GM19463 (cell line): ENCODE measurements around the gene CTNNA3.

Source experiments
- ATAC-seq: cut with Tn5 transposase; IDR thresholded peaks from one replicate; pipeline ENCODE4 v1.9.1; 2021; ENCODE audit warnings: mild to moderate bottlenecking, moderate library complexity; ENCODE audit not compliant: unreplicated experiment

Gene CTNNA3

DNA sequence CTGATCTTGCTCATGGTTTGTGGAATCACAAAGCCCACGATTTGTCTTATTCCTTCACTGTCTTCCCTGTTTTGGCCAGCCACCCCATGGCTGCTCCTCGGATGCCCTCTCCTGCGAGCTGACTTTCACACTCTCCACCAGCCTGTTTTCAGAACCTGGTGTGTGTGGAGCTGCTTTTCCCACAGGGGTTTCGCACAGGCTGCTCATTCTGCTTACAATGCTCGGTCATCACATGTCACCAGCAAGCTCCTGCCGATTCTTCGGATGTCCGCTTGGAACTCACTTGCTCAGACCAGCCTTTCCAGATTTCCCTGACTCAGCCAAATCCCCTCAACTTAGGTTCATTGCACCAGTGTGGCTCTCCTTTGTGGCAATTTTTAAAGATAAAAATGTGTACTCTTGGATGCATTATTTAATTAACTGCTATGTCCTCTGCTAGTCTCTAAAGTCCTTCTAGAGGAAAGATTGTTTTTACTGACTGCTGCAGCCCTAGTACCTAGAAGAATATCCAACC is 1788.7 kb downstream of the CTNNA3 start:
- no peak for ATAC-seq

DNA sequence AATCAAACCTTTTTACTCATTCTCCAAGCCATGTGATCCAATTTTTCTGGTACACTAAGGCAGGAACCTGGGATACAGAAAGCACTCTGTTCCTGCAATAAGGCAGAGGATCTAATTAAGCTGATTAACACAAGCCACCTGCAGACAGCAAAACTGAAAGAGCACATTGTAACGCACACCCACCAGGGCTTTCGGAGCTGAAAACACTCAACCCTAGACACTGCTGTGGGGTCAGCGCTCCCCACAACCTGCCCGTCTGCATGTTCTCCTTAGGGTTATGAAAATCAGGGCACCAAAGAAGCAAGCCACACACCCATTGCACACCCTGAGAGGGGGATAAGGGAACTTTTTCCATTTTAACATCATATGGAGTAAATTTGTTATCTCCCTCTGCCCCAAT is 1792.4 kb downstream of the CTNNA3 start:
- ATAC-seq = no peak

DNA sequence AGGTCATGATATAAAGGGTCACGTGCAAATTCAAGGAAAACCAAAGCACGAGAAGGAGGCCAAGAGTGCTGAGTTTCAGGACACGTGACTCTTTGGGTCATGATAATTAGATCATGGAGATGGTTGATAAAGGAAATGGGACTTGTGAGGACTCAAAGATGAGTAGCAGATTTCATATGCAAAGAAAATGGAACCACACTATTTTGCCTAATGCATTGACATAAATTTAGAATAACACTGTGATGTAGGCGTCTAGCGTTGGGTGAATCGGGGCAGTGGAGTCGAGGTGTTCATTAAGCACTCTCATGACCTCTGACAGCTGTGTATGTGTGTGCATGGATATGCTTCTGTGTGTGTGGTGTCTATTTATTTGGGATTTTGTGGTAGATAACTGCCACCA is 1795.7 kb downstream of the CTNNA3 start:
- no peak for ATAC-seq

DNA sequence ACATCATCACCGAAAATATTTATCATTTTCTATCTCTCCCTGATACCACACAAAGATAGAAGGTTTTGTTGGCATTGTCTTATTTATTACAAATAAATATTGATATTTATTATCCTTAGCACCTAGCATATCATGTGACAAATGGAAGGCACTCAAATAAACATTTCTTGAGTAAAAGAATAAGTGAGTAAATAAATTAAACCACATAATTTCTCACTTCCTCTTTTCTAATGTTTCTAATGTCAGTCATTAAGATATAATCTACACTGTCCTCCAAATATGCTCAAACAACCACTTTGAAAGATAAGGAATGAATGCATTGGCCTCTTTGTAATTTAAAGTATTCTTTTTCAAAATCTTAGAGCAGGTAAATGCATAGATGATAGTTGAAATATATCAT is 1797.9 kb downstream of the CTNNA3 start:
- no peak for ATAC-seq

DNA sequence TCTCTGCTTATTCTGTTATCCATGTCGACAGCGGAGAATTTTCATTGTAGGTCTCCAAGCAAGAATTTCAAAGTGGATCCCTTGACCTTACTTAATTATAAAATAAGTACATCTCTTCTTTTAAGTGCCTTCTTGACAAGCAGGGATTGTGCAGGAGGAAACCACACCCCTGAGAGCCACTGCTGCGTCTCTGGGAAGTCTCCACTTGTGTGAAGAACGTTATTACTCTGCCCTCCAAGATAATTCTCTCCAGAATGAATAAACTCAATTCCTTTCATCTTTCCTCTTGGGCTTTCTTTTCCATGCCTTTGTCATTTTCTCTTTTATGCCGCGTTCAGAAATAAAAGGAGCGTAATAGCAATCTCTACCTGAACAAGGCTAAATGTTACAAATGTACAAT is 1801.0 kb downstream of the CTNNA3 start:
- ATAC-seq = no peak

DNA sequence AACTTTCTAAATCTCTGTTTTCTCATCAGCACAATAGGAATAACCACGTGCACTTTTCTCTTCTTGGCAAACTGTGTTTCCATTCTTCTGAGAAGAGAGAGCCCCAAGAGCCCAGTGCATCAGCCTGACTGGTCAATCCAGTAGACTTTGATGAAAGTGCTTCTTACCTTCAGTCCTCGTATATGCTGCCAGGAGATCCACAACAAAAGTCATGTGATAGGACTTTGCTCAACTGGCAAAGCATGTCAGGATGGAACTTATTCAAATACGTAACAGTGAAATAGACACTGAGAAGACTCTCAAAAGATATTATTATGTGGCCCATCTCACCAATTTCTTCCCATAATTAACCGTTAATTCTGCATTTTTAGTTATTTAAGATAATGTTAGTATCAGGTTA is 1801.6 kb downstream of the CTNNA3 start:
- no peak for ATAC-seq

DNA sequence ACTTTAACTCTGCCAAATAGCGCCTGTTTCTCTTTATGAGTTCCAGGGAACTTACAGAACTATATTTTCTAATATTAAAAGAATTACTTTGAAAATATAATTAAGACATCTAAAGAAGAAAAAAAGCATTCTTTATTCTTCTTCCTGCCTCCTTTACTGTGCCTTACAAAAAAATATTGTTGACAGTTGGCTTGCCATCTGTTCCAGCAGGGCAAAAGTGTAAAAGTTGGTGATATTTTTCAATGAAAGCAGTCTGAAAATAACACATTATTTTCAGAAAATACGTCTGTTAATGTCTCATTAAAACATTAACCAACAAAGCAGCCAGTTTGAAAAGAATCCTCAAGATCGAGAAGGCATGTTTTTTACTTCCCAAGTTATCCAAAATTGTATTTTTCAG is 1802.3 kb downstream of the CTNNA3 start:
- no peak for ATAC-seq

DNA sequence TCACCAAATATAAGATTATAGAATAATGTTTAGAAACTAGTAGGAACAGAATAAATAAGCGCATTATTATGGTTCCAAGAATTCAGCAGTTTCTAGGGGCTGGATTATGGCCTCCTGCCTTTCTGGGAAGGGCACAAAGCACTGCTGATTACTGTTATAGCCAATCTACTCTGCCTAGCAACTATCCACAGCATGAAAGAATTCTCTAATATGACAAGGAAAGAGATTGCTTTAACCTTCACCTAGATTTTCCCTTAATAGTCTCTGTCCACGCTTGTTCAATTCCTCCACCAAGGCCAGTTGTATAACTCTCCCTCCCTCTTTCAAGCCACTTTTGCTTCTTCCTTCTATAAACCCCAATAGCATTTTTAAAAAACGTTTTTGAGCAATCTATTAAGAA is 1803.7 kb downstream of the CTNNA3 start:
- no peak for ATAC-seq

DNA sequence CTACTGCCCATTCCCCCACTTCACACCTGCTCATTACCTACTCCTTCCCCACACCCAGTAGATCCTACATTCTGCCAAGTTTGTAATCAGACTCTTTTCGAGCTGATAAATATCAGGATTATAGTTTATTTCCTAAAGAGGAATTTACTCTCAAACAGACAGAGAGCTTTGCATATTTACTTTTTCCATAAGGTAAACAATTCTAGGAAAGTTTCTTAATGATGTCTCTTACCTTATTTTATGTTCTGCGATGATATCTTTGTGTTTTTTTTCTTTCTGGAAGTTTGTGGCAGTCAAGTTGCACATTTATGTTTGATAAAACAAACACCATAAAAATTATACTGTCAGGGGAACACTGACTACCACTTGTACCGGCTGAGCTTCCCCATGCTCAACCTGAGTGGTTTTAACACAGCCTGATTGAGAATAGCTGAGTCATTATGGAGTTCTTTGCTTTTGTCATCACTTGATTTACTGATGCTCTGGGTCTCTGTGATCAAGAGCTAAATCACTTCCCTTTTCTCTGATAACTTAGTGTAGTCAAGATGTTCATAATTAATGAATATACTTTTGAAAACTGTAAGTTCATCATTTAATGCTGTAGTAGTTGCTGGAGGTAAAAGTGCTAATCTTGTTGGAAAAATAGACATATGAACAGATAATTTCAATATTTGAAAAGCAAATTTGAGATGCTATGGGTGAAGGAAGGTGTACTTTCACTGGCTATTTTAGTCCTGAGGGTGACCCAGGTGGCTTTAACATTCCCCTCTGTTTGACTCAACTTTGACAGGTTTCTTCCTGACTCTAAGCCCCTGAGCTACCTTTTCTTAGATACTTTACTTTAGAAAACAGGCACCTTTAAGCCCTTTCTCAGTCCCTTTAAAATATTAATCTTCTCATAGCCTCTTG is 1804.7 kb downstream of the CTNNA3 start:
- peak; percentile 83 for ATAC-seq

DNA sequence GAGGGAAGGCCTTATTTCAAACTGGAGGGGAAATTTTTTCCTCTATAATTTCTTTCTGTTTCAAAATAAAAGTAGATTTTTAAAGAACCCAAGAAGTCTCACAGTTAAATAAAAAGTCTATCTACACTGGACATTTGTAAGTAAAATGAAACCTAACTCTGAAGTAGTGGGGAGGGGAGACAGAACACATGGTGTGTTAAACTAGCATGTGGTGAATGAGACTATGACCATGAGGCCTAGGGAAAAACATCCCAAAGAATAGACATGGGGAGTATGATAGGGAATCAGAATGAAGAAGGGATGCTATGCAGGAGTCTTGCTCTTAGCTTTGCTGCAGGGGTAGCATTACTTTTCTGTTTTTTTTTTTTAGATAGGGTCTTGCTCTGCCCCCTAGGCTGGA is 1831.5 kb downstream of the CTNNA3 start:
- no peak for ATAC-seq

DNA sequence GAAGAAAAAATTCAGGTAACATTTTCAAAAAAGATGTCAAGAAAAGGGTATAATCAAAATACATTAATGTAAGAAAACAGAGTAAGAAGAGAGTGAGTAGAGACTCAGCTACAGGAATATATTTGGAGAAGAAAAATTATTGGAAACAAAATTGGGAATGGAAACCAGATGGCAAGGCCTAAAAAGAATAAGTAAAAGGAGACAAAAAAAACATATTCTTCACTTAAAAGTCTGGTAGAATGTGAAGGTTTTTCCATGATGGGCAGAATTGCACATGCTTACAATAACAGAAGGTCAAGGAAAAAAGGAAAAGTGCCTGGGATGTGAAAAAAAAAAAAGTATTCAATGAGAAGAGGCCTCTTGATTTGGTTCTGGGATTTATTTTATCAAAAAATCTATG is 1832.0 kb downstream of the CTNNA3 start:
- no peak for ATAC-seq
